Thyroid gland (tissue), 4 donors: ENCODE measurements around the gene PAX1. TPM values are rescaled to one million over a fixed set of nuclear protein-coding genes. Genes with fewer than 3 reads are reported as not detected.

ENCODE experiments used
- DNase-seq, 2 donors: peaks; one replicate each; pipeline ENCODE4 v3.0.0-alpha.2; 2019
- H3K27ac ChIP-seq, 3 donors: fragments of 200-600 bp; sonication (generic); 1 replicate in 2 of 3; 2 replicates in 1 of 3; pipeline ENCODE4 v1.5.1; 2016 to 2019; ENCODE audit warnings: mild to moderate bottlenecking in 1 of 3, moderate library complexity in 1 of 3
- H3K27me3 ChIP-seq: fragments of 200-600 bp; sonication (generic); one replicate; pipeline ENCODE4 v1.5.1; 2019
- H3K36me3 ChIP-seq, 2 donors: fragments of 200-600 bp; sonication (generic); one replicate each; pipeline ENCODE4 v1.5.1; 2016 to 2019
- H3K4me1 ChIP-seq, 2 donors: fragments of 200-600 bp; sonication (generic); one replicate each; pipeline ENCODE4 v1.5.1; 2017 to 2019
- H3K4me3 ChIP-seq, 3 donors: fragments of 200-600 bp; sonication (generic); replicated peaks in 1 of 3; 1 replicate in 2 of 3; 2 replicates in 1 of 3; pipeline ENCODE4 v1.5.1; 2016; ENCODE audit warnings: mild to moderate bottlenecking in 1 of 3
- H3K9me3 ChIP-seq: fragments of 200-600 bp; sonication (generic); one replicate; pipeline ENCODE4 v1.5.1; 2017
- POLR2A ChIP-seq, 2 donors: fragments of 450-650 bp; IDR thresholded peaks; one replicate each; pipeline ENCODE4 v1.6.1; 2017; ENCODE audit warnings: antibody characterized with exemption in 2 of 2, mild to moderate bottlenecking in 2 of 2, moderate library complexity in 1 of 2
- WGBS, 2 donors: methylation state at CpG; one replicate each; pipeline ENCODE4 v1.1.5; 2017; 5-methylcytosine and 5-hydroxymethylcytosine counted together
- intact Hi-C: fragments of 100-400 bp; cut with DNase I; formaldehyde crosslinking; loops from one replicate; pipeline ENCODE4 v1.15.1; 2023
- total RNA-seq, 4 donors: library from RNA; depleted of rRNA; stranded (reverse); fragments of >200 nt; gene quantifications; one replicate each; pipeline ENCODE4 v1.2.3, GENCODE V29; 2016
- TF ChIP-seq, protein P1 (sequence below), 6 experiments: fragments of 200-600 bp in 3 of 6; fragments of 450-650 bp in 3 of 6; sonication (generic) in 3 of 6; IDR thresholded peaks; one replicate each; pipeline ENCODE4 v1.5.1; 2016 to 2019; ENCODE audit warnings: antibody characterized with exemption in 6 of 6, mild to moderate bottlenecking in 2 of 6, inconsistent platforms in 1 of 6, moderate library complexity in 1 of 6

PAX1 gene
- total RNA-seq, 4 donors from 2014 or later = 0.81 to 1.6 (median 0.88) TPM; not detected in 1

DNA sequence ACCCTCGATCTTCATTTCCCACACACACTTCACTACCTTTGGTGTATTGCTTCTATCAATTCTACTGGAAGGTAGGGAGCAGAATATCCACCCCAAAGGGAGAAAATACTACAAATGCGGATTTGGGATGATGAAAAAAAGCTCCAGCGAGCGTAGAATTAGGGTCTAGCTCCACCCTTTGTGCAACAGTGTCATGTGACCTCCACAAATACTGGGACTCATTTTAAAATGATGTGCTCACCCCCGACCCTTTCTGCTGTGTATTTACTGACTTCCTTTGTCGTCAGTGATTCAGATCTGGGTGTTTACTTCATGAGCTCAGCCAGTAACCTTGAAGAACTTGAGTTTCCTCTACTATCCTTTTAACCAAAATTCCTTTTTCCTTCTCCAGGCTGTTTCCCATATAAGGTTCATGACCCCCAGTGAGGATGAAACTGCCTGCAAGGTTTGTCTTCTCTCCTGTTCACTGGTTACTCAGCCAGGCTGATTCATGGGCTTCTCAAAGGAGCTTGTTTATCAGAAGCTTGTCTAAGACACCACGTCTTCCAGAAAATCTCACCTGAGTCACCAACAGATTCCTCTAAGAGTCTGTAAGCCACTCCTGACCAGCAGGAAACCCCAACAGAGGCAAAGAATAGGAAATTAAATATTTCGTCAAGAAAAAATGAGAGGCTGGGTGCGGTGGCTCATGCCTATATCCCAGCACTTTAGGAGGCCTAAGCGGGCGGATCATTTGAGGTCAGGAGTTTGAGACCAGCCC lies 39.6 kb upstream of the PAX1 start:
- H3K27ac ChIP-seq = no peak overlapping the region
- no peak overlapping the region for H3K4me3 ChIP-seq
- no peak for DNase-seq
- H3K4me1 ChIP-seq = no peaks in the 10 kb centered on the region
- no peaks in the 10 kb centered on the region for H3K36me3 ChIP-seq
- 85 to 87% methylated on average over 11 of the region's 11 CpGs for whole genome bisulfite sequencing, 2 donors
- no peaks in the 10 kb centered on the region for H3K27me3 ChIP-seq
- intact Hi-C loops = no loop called here
- TF ChIP-seq, protein P1, sequence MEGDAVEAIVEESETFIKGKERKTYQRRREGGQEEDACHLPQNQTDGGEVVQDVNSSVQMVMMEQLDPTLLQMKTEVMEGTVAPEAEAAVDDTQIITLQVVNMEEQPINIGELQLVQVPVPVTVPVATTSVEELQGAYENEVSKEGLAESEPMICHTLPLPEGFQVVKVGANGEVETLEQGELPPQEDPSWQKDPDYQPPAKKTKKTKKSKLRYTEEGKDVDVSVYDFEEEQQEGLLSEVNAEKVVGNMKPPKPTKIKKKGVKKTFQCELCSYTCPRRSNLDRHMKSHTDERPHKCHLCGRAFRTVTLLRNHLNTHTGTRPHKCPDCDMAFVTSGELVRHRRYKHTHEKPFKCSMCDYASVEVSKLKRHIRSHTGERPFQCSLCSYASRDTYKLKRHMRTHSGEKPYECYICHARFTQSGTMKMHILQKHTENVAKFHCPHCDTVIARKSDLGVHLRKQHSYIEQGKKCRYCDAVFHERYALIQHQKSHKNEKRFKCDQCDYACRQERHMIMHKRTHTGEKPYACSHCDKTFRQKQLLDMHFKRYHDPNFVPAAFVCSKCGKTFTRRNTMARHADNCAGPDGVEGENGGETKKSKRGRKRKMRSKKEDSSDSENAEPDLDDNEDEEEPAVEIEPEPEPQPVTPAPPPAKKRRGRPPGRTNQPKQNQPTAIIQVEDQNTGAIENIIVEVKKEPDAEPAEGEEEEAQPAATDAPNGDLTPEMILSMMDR (IDR thresholded peaks at IDR 0.05) = no peak
- TF ChIP-seq POLR2A (IDR thresholded peaks at IDR 0.05) = no peak
- no peaks in the 10 kb centered on the region for H3K9me3 ChIP-seq

DNA sequence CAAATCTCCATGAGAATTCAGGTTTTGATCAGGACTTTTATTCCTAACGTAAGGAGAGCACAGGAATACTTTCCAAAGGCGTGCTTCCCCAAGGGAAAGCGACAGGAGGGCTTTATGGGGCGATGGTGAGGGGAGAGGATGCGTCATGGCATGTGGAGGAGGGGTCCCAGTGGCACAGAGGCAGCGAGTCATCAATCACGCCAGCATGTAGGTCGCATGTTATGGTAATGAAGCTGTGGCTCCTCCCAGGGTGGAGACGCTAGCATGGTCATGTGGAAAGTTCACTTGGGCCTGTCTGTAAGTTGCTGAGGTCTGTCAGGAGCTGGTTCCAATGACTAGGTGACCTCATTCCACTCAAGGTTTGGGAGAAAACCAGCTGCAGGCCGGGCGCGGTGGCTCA lies 35.3 kb upstream of the PAX1 start:
- no peaks in the 10 kb centered on the region for H3K9me3 ChIP-seq
- 90 to 94% methylated on average over 12 of the region's 12 CpGs for WGBS, 2 donors
- H3K27ac ChIP-seq = no peak overlapping the region

DNA sequence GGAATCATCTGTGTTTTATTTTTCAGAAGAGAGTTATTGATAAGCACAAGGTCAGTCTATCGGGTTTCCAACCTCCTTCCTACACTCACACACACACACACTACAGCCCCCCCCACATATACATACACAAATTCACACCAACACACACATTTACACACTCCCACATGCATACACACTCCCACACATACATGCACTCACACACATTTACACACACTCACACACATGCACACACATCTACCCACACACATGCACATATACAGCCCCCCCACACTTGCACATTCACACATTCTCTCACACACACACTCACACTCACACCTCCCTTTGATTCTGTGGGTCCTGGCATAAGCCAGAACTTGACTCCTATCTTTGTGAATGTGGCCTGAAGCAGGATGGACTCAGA lies 34.5 kb upstream of the PAX1 start:
- intact Hi-C loops = no loop called here
- no peak for DNase-seq
- Histone ChIP-seq H3K4me1 (no peaks in the 10 kb centered on the region), H3K27me3 (no peaks in the 10 kb centered on the region), H3K27ac (no peak overlapping the region), H3K4me3 (no peak overlapping the region), H3K9me3 (no peaks in the 10 kb centered on the region), H3K36me3 (no peaks in the 10 kb centered on the region)
- 89 to 97% methylated on average over 1 of the region's 1 CpG for WGBS, 2 donors
- TF ChIP-seq, protein P1 (IDR thresholded peaks at IDR 0.05) = no peak
- TF ChIP-seq POLR2A (IDR thresholded peaks at IDR 0.05) = no peak

More for the DNA sequence above, 35.3 kb upstream of the PAX1 start:
- TF ChIP-seq POLR2A (IDR thresholded peaks at IDR 0.05) = no peak
- TF ChIP-seq, protein P1 (IDR thresholded peaks at IDR 0.05) = no peak
- no peaks in the 10 kb centered on the region for H3K36me3 ChIP-seq
- H3K4me3 ChIP-seq = no peak overlapping the region
- DNase-seq = no peak
- H3K27me3 ChIP-seq = no peaks in the 10 kb centered on the region
- intact Hi-C loops = no loop called here
- H3K4me1 ChIP-seq = no peaks in the 10 kb centered on the region

DNA sequence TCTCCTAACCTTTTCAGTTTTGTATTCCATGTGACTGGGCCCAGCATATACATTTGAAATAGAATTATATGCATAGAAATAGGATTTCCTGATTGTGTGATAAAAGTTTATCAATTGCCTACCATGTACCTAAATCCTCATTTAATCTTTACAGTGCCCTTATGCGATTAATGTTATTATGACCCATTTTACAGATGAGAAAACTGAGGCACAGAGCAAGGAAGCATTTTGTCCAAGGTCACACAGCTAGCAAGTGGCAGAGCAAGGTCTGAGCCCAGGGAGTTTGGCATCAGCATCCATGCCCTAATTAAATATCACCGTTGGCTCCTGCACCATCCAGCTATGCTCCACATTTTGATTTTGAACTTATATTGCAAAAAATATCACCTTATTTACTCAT lies 28.2 kb upstream of the PAX1 start:
- Histone ChIP-seq H3K9me3 (no peaks in the 10 kb centered on the region), H3K4me1 (peaks cover 15 to 16% of the 10 kb centered on the region in 2 donors), H3K36me3 (no peaks in the 10 kb centered on the region), H3K4me3 (no peak overlapping the region), H3K27ac (no peak overlapping the region), H3K27me3 (no peaks in the 10 kb centered on the region)
- intact Hi-C loops = no loop called here
- TF ChIP-seq, protein P1 (IDR thresholded peaks at IDR 0.05) = no peak
- no peak for TF ChIP-seq POLR2A (IDR thresholded peaks at IDR 0.05)
- WGBS, 2 donors = 95 to 100% methylated on average over 2 of the region's 2 CpGs
- no peak for DNase-seq

DNA sequence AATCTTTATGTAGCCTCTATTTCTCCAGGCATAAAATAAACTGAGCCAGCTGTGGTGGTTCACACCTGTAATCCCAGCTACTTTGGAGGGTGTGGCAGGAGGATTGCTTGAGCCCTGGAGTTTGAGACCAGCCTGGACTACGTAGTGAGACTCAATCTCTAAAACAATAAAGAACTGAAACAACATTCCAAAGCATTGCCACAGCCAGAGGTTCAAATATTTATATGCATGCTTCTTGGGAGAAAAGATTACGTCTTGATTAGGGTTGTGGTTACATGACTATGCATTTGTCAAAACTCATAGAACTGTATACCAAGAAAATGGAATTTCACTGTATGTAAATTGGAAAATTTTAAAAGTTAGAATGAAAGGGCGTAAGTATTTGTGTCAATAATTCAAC lies 27.7 kb upstream of the PAX1 start:
- intact Hi-C loops = no loop called here
- Histone ChIP-seq H3K36me3 (no peaks in the 10 kb centered on the region), H3K27me3 (no peaks in the 10 kb centered on the region), H3K27ac (no peak overlapping the region), H3K9me3 (no peaks in the 10 kb centered on the region), H3K4me3 (no peak overlapping the region), H3K4me1 (peaks cover 17 to 20% of the 10 kb centered on the region in 2 donors)
- DNase-seq = no peak
- TF ChIP-seq, protein P1 (IDR thresholded peaks at IDR 0.05) = no peak
- TF ChIP-seq POLR2A (IDR thresholded peaks at IDR 0.05) = no peak
- WGBS, 2 donors = 77 to 85% methylated on average over 3 of the region's 3 CpGs
